Measurements from ENCODE around the gene SP5. TPM values are rescaled to one million over a fixed set of nuclear protein-coding genes. Genes with fewer than 3 reads are reported as not detected.

SP5 gene
- total and polyA plus RNA-seq, 2 donors (not counting 3 experiments of a cell fraction or from before 2014, with no cell fraction given) = not detected

- no peaks in the 10 kb centered on the region for H3K9me3 ChIP-seq (replicated peaks; ENCODE audit: control insufficient read depth, insufficient read depth, low read length)
- CTCF ChIA-PET = no interaction called here
Observed at GRCh38 chr2:170669909-170670308, 45.2 kb upstream of the SP5 start.

More at GRCh38 chr2:170669909-170670308, 45.2 kb upstream of the SP5 start:
- DNase-seq (ENCODE audit: low read depth, low spot score) (no peak), FAIRE-seq (no peak)
- POLR2A ChIA-PET = no interaction called here
- no peaks in the 10 kb centered on the region for H3K79me2 ChIP-seq (ENCODE audit: control insufficient read depth, insufficient read depth, low read length)
- no peak overlapping the region for H3K27ac ChIP-seq (ENCODE audit: insufficient read depth, low read depth, low read length)
- no peaks in the 10 kb centered on the region for H4K20me1 ChIP-seq (replicated peaks; ENCODE audit: control insufficient read depth, extremely low read depth, insufficient read depth, low read length)
- no peaks in the 10 kb centered on the region for H3K4me1 ChIP-seq (ENCODE audit: control insufficient read depth, extremely low read depth, insufficient read depth, low read length)
- no peak overlapping the region for H3K9ac ChIP-seq (replicated peaks; ENCODE audit: extremely low read depth, insufficient read depth, low read length)
- no peaks in the 10 kb centered on the region for H3K9me1 ChIP-seq (replicated peaks; ENCODE audit: control insufficient read depth, extremely low read depth, insufficient read depth, low read length)
- no peak overlapping the region for H3K4me3 ChIP-seq (replicated peaks in 1 of 3; ENCODE audit: insufficient read depth in 1 of 3, low read depth in 1 of 3, low read length in 3 of 3)
- dilution Hi-C loops (cut with MboI; ENCODE audit: extremely low pct_ligation_motif_present, low sequenced_read_pairs) (no loop called here), intact Hi-C loops (cut with micrococcal nuclease) (no loop called here)
- H3K4me2 ChIP-seq (ENCODE audit: insufficient read depth, low read length) = no peak overlapping the region
- H2AFZ ChIP-seq (ENCODE audit: low read depth, low read length) = no peak overlapping the region
- TF ChIP-seq JUN (IDR thresholded peaks at IDR 0.05; ENCODE audit: borderline replicate concordance, insufficient read depth, insufficient read length, low read depth) (no peak), POLR2A (IDR thresholded peaks at IDR 0.05; ENCODE audit: low read depth, low read length) (no peak), MYC (IDR thresholded peaks at IDR 0.05; ENCODE audit: low read depth, low read length) (no peak), GATA2 (IDR thresholded peaks at IDR 0.05; ENCODE audit: insufficient read depth, insufficient read length, low read depth, low read length) (no peak), FOS (IDR thresholded peaks at IDR 0.05; ENCODE audit: borderline replicate concordance, insufficient read depth, low read length) (no peak), CTCF (IDR thresholded peaks at IDR 0.05; ENCODE audit: extremely low read depth in 1 of 2, insufficient read depth in 1 of 2, low read depth in 1 of 2, low read length in 2 of 2) (no peak), EZH2 (IDR thresholded peaks at IDR 0.05; ENCODE audit: borderline replicate concordance, low read depth, low read length, severe bottlenecking) (no peak), POLR2AphosphoS5 (IDR thresholded peaks at IDR 0.05; ENCODE audit: insufficient read depth, low read depth, low read length) (no peak)
- TF ChIP-seq, protein P1, sequence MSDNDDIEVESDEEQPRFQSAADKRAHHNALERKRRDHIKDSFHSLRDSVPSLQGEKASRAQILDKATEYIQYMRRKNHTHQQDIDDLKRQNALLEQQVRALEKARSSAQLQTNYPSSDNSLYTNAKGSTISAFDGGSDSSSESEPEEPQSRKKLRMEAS (IDR thresholded peaks at IDR 0.05; ENCODE audit: insufficient read depth, insufficient read length) = no peak
- no peaks in the 10 kb centered on the region for H3K36me3 ChIP-seq (ENCODE audit: control insufficient read depth in 2 of 2, extremely low read depth in 1 of 2, insufficient read depth in 2 of 2, low read length in 2 of 2)
- no TSS peak for BruUV-seq (replicated peaks)
- no peaks in the 10 kb centered on the region for H3K27me3 ChIP-seq (ENCODE audit: control insufficient read depth in 2 of 2, insufficient read depth in 2 of 2, low read length in 2 of 2)

Data from endothelial cell of umbilical vein (primary cell).